Stimulated activated CD8-positive, alpha-beta memory T cell treated with anti-CD3 and anti-CD28 coated beads, Interleukin-12 subunit alpha, Interleukin-12 subunit beta, amount 100 ng/mL, for 24 hours (primary cell): ENCODE data around the gene ACOXL.

Source experiments
- DNase-seq: peaks from one replicate; pipeline ENCODE4 v3.0.0-alpha.2; 2020; ENCODE audit errors: extremely low read depth

Gene ACOXL

DNA sequence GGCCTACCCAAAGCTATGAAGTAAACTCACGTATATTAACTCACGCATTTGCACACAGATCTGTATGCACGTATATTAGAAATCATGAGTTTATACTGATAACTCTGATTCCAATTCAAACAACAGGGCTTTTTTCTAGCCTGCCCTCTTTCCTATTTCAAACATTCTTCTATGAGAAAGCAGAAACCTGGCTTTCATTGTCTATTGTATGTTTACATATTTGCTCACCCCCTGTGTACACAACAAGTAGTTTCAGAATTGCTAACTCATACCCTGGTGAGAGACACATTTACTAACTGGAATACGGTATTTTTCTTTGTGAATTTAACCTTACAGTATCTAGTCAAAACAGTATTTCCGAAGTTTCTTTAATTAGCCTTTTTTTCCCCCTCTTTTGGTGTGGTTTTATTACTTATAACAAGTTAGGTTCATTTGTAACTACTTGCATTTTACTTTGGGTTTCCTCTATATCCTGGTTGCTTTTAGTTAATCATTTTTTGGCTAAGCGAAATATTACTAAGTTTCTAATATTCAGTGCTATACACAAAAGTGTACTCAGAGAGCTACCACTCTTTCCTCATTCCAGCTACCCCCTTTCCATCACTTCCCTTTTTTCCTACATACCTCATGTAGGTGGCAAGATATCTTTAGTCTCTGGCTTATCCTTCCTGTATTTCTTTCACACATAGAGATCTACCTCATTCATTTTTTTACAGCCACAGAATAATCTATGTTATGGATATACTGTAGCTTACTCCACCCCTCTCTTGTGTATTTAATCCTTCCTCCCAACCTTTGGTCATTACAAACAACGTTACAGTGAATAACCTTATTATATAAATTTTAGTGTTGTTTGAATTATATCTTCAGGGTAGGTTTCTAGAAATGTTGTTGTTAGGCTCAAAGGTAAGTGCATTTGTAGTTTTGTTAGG is 275.6 kb downstream of the ACOXL start:
- no peak for DNase-seq

DNA sequence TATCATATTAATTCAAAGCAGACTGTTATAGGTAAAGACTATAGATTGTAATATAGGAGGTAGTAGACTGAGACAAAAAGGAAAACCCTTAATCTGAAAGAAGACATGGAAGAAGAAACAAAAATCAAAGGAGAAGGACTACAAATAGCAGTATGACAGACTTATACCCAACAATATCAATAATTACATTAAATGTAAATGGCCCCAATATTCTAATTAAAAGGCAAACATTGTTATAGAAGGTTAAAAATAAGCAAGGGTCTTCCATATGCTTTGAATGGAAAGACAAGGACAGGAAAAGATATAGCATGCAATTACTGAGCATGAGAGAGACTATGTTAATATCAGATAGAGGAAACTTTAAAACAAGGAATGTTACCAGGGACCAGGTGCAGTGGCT is 278.8 kb downstream of the ACOXL start:
- no peak for DNase-seq

DNA sequence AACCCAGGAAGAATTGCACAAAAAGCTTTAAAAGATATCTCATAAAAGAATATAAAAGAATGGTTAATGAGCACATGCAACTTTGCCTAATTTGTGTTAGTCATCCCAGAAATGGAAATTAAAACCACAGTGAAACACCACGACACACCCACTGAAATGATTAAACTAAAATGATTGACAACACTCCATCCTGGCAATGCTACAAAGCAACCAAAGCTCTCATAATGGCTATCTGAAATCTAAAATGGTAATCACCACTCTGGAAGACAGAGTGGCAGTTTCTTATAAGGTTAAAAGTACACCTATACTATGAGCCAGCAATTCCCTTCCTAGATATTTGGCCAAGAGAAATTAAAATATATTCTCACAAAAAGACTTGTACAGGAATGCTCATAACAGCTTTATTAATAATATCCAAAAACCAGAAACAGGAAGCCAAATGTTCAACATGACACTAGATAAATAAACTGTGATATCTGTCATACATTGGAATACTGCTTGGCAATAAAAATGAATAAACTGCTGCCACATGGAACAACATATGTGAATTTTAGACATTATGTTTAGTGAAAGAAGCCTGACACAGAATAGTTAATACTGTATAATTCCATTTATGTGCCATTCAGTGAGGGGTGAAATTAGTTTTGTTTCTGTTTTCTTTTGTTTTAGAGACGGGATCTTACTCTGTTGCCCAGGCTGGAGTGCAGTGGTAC is 283.1 kb downstream of the ACOXL start:
- no peak for DNase-seq

DNA sequence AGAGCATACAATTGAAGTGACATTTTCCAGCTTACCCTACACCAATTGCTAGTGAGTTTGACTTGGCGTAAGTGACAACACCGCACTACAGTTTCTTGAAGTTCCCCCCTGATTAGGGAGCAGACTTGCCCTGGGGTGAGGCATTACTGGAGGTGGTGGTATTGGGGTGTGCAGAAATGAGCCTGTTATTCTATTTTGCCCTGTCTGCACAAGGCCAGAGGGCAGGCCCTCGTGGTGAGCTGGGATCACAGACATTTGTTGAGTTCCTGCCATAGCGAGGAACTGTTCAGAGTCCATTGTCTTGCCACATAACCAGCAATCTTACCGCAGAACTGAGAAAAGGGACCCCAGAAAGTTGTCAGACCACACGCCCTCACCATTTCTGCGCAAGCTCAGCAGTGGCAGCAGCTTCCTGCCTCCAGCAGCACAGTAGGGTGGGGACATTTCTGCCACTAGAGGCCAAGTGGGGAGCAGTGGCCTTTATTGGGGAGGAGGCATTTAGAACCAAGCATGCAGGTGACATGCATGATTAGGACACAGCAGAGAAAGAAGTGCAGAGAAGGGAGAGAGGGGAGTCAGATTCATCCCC is 284.8 kb downstream of the ACOXL start:
- no peak for DNase-seq

DNA sequence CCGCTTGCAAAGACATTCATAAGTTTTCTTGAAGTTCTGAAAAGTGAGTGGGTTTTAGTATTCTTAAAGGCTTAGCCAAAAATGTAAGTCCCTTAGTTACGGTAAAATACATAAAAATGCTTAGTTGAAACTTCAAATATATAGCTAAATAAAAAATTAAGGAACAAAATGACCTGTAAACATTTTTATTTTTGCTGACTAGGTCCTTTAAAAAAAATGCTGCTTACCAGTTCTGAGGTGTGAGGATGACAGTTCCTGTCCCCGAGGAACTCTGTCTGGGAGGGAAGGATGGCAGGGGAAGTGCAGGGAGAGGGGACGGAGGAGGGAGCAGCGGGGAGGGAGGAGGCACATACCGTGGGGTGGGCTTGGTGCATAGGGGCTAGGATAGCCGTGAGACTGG is 285.5 kb downstream of the ACOXL start:
- no peak for DNase-seq

DNA sequence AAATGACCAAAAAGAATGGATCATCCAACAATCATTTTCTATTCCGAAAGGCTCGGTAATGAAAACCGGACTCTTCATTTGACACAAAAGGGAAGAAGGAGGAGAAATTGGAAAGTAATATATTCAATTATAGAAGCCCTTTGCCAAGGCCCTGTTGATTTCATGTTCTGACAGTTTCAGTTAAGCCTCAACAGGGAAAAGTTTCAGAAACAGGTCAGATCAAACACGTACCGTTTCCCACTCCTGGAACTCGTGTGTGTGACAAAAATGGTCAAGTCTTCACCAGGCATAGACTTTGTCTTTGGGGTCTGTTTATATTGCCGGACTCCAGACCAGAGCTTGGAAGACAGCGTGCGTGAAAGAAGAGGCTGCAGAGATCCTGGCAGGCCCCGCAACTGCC is 287.0 kb downstream of the ACOXL start:
- no peak for DNase-seq

DNA sequence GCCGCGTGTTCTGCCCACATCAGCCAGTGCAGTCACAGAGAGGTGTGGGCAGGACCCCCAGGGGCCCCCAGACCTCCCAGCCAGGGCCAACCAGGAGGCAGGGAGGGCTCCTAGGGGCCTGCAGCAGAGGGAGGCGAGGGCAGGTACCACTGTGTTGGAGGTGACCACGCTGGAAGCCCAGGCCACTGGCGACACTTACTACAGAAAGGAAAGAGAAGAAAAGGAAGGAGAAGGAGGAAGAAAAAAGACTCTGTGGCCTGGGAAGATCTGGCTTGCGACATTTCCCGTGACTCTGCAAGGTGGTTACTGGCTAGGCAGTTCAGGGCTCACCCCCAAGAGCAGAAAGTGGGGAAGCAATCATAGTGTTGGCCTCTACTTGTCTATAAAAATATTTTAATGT is 290.3 kb downstream of the ACOXL start:
- DNase-seq, result no peak

DNA sequence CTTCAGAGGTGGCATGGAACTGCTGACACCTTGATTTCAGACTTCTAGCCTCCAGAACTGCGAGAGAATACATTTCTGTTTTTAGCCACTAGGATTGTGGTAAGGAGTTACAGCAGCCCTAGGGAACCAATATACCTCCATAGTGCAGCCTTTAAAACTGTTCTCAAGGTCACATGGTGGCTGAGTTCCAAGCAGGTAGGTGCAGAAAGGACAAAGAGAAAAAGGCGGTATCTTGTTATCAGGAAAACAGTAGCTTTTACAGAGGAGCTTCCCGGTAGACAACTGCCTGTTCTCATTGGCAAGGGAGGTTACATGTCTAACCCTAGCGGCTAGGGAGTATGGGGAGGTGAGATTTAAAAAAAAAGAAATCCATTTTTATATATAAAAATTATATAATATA is 292.1 kb downstream of the ACOXL start:
- DNase-seq, result no peak

DNA sequence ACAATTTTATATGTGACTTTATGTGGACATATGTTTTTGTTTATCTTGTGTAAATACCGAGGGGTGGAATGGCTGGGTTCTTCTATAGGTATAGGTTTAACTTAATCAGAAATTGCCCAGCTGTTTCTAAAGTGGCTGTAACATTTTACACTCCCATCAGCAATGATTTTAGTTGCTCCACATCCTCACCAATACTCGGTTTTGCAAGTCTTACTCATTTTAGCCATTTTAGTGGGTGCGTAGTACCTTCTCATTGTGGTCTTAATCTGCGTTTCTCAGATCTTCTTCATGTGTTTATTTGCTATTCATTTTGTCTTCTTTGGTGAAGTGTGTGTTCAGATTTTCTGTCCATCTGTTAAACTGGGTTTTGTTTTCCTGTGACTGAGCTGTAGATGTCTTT is 292.9 kb downstream of the ACOXL start:
- no peak for DNase-seq

DNA sequence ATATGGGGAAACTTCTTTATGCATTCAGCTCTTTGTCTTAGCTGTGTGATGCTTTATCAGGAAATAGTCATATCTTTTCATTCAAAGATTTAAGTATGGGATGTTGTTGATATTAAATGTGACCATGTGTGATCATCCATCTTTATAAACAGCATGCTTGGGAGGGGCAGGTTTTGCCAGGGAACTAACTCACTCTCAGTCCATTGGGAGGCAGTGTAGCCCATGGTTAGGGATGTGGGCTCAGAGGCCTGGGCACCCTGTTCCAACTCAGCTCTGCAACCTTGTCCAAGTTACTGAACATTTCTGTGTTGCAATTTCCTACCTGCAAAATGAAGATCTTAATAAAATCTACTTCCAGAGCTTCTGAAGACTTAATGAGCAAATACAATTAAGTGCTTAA is 296.3 kb downstream of the ACOXL start:
- no peak for DNase-seq

DNA sequence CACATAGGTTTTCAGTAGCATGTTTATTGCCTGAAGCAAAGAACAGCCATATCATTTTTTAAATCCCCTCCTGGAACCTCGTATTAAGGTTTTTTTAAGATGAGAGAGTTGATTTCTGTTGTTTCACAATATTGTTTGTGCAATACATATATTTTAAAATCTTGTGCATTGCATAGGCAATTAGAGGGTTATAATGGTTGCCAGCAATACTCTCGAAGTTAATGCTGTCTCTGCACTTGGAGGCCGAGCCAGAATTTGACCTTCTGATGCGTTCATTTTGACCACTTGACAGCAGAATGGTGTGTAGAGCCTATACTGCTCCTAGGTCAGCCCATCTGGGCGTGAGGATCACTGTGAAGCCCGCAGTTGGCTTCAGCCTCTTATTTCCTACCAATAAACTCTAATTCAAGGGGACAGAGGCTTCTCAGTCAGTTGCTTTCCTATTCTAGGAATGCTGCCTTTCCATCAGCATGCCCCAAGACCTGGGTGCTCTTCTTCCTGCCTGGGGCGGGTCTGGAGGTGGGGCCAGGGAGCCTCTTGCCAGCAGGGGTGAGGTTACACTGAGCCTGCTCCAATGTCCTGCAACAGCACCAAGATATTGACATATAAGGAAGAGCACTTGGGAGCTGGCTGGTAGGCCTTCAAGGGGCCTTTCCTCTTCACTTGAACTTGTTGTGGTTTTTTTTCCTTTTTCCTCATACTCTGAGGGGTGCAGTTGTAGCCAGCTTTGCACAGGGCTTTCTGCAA is 297.0 kb downstream of the ACOXL start:
- DNase-seq, result no peak

DNA sequence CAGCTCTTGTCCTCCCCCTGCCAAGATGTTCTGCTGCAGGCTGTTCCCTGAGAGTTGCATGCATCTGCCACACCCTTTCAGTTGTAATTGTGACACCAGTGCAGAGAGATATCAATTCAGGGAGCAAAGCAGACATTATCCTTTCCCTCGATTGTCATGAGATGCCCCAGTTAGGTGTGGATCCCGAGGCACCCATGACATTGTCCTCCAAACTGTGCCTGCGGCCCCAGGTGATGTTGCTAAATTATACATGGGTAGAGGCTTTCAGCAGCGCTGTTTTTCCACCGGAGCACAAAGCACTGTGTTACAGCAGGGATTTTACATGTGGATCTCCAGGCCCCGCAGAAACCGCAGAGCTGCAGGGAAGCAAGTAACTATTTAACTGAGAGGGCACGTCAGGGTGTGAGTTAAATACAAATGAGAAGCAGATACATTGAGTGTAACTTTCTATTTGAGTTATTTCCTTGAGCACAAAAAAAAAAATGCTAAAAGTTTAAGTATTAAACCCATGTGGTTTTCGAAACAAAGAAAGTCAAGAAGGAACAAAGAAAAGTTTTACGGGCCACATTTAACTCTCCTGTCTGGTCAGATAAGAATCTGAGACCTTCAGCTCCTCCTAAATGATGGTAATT is 298.0 kb downstream of the ACOXL start:
- DNase-seq, result no peak

DNA sequence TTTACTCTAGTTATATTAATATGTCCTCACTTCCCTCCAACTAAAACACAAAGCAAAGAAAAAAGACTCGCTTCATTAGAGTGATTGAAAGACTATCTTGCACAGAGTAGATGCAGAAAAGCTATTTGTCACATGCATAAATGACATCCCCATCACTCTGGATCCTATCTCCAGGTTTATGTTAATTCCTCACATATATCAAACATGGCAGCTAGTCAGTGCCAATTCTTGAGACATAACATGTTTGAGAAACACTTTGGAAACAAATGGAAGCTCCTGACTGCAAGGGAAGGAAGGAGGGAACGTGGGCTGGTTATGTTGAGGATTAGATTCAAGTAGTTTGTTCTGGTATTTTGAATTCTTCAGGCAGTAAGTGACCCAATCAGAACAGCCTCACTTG is 298.6 kb downstream of the ACOXL start:
- no peak for DNase-seq

DNA sequence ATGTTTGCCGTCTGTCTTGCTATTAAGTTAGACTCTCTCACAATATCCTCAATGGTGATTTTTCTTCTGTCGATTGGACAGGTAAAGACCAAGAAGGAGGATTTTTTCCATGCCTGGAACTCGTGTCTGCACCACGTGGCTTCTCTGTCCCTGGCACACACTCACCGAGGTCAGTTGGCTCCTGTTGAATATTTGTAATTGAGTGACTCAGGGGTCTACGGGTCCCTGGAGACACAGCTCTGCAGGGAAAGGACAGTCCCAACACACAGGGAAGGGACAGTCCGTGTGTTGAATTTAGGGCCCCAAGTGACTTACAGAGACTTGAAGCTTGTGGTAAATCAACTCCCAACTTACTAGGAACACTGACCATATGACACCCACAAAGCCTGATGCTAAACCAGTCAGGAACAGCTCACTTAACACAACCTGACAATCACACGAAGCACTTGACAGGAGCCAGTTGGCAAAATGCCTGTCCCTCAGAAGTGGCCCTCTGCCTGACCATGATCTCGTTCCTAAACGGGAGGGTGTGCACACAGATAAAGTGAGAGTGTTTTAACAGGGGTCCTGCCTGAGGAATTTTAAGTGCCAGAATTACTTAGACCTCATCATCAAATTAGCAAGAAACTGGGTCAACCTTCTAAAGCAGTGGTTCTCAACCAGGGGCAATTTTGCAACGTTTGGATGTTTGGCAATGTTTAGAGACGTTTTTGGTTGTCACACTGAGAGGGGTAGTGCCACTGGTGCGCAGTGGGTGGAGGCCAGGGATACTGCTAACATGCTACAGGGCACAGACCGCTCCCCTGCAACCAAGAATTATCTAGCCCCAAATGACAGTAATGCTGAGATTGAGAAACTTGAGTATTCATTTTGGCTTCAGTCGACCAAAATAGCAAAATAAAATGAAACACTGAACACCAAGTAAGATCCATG is 299.4 kb downstream of the ACOXL start:
- DNase-seq, result no peak

DNA sequence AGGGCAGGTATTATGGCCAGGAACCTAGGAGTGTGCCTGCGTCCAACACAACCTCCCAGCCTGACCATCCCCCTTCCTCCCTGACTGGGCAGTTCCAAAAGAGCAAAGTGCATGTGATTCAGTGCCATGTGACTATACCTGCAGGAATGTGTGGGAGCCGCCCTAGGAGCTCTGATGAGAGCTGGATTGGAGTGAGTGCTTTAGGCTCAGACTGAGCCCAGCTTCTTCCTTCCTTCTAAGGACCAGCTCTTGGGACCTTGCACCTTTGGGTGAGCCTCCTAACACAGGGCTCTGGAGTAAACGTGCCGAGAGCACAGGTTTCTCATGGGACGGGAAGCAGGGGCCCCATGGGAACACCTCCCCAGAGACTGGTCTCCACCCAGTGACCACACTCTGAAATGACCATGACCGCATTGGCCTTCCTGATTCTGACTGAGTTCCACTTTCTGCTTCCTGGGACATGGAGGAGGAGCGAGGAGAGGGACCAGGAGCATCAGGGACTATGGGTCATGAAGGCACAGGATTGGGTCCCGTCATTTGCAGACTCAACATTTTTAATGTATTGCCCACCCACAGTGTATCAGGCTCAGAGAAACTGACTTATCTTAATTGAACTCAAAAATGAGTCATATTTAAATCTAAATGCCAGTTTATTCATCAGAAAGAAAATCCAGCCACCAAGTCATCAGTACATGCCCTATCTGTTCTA is 300.5 kb downstream of the ACOXL start:
- DNase-seq, result no peak

DNA sequence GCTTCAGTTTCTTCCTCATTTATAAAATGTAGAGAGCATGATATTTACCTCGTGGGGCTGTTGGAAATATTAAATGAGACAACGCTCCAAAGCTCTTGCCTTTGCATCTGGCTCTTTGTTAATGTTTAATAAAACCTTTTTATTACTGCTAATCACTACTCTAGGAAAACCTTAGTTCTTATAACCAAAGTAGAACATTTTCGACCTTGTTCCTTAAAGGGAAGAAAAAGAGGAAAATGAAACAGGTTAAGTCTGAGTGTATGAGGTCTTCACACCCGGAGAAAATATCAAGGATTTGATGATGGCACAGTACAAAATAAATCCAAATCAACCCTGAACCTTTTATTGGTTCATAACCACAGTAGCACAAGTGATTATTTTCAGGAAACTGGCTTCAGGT is 301.8 kb downstream of the ACOXL start:
- DNase-seq, result no peak

DNA sequence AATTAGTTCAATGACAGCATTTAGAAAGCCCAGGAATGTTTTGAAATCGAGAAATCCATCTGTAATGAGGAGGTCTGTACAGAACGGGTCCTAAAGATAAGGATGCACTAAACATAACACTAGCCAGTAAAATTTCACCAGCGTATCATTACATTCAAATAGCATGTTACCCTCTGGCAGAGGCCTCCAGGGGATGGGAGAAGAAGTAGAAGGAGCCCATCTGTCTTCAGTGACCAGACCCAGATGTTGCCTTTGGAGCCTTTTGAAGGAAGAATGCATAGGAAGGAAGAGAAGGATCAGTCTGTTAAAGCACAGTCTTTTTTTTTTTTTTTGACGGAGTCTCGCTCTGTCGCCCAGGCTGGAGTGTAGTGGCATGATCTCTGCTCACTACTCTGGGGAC is 302.2 kb downstream of the ACOXL start:
- no peak for DNase-seq

DNA sequence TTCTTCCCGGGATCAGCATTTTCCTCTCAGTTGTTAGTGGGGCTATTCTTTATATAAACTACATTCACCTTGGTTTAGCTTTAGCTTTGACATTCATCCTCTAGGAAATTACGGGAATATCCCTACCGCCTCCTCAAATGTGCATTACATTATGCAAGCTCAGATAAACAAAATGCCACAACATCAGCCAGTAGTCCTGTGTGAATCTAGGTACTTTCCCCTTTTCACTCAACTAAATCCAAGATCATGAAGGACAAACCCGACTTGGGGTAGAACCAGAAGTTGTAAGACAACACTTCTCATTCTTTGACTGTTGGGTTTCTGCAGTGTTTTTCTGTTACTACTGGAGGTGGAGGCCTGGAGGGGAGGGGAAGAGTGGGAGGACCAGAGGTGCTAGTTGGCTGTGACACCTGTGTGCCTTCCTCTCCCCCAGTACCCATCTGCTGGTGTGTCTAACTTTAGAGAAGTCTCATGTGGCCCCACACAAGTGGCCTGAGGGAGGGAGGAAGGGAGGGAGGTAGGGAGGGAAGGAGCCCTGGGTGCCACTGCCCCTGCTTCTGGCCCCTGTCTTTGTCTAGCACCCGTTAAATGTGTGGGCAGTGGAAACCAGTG is 303.6 kb downstream of the ACOXL start:
- no peak for DNase-seq

DNA sequence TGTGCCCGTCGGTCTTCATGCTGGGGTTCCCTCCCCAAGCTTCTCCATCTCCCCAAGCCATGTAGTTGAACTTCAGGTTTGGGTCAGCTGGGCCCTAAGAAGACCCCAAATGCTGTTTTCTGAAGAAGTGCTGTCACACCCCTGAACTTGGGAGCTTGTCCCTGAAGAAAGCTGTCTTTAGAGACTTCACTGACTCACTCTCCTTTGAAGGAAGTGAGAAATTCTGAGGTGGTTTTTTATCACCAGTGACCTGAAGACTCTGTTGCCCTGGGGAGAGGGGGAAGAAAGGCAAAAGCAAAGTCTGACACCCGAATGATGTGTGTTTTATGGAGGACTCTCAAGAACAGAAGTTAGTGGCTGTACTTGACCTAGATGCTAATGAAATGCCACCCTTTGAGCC is 304.8 kb downstream of the ACOXL start:
- DNase-seq, result no peak
